ENCODE measurements around the gene ASB14. TPM values are rescaled to one million over a fixed set of nuclear protein-coding genes. Genes with fewer than 3 reads are reported as not detected.
"Not testable (repeated sequence)": the region's sequence is repeated elsewhere in the genome, so short reads cannot be mapped to it uniquely, and the experiment has no call there.

Gene ASB14
- total and polyA plus RNA-seq, 2 donors (not counting 1 experiment from before 2014, with no cell fraction given), result not detected

DNA sequence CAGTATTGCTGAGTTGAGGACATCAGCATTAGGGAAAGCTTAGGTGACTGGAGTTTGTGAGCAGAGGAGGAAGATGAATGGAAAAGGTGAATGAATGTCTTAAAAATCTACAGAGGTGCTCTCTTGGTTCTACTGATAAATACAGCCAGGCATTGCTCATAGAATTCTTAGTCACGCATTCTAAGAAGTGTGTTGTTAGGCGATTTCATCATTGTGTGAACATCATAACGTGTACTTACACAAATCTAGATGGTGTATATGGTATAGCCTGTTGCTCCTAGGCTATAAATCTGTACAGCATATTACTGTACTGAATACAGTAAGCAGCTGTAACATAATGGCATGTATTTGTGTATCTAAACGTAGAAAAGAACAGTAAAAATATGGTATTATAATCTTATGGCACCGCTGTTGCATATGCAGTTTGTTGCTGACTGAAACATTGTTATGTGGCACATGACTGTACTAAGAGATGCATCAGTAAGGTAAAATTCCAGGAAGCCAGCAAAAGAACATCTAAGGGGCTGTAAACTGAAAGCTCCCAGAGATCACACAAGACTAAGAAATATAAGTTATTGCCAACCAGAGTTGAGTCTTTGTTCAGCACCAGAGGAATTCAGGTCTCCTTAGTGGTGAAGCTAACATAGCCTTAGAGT lies 42.9 kb upstream of the ASB14 start:
- Histone ChIP-seq H3K9ac (ENCODE audit: low read length) (no peak overlapping the region), H3K4me3 (ENCODE audit: control extremely low read depth in 1 of 5, extremely low read depth in 1 of 5, insufficient read depth in 1 of 5, low read depth in 2 of 5, low read length in 4 of 5) (no peak overlapping the region), H3K27ac (ENCODE audit: low read length in 2 of 2) (no peak overlapping the region), H3K9me3 (ENCODE audit: control extremely low read depth in 1 of 3, control insufficient read depth in 2 of 3, insufficient read depth in 1 of 3, low read length in 2 of 3) (peaks cover 0 to 2% (median 0%) of the 10 kb centered on the region in 3 donors), H3K4me1 (ENCODE audit: control insufficient read depth in 2 of 2, insufficient read depth in 2 of 2, low read length in 2 of 2) (no peaks in the 10 kb centered on the region), H3K27me3 (replicated peaks in 1 of 4; ENCODE audit: control extremely low read depth in 1 of 4, control insufficient read depth in 3 of 4, insufficient read depth in 4 of 4, low read length in 3 of 4) (no peaks in the 10 kb centered on the region), H3K4me2 (replicated peaks; ENCODE audit: low read depth, low read length, poor library complexity, severe bottlenecking) (no peak overlapping the region), H3K36me3 (replicated peaks in 1 of 2; ENCODE audit: control extremely low read depth in 1 of 2, control insufficient read depth in 1 of 2, extremely low read depth in 1 of 2, insufficient read depth in 2 of 2, low read length in 1 of 2) (no peaks in the 10 kb centered on the region), H4K20me1 (ENCODE audit: control insufficient read depth, insufficient read depth, low read length, poor library complexity, severe bottlenecking) (no peaks in the 10 kb centered on the region), H2AFZ (ENCODE audit: insufficient read depth, low read depth, low read length, poor library complexity, severe bottlenecking) (no peak overlapping the region), H3K79me2 (ENCODE audit: control insufficient read depth, insufficient read depth, low read length) (no peaks in the 10 kb centered on the region)
- Mint-ChIP-seq H3K4me3 (no peak overlapping the region), H3K27ac (no peak overlapping the region), H3K4me1 (no peaks in the 10 kb centered on the region), H3K27me3 (peaks cover 20% of the 10 kb centered on the region), H3K9me3 (ENCODE audit: insufficient read depth) (no peaks in the 10 kb centered on the region)
- CTCF ChIA-PET, result no interaction called here
- no peak for ATAC-seq (ENCODE audit: low read depth)
- POLR2A ChIA-PET, result no interaction called here
- no peak for DNase-seq
- intact Hi-C loops (cut with micrococcal nuclease), result no loop called here
- WGBS (ENCODE audit: insufficient coverage), result 86% methylated on average over 1 of the region's 5 CpGs
- TF ChIP-seq, protein P1, sequence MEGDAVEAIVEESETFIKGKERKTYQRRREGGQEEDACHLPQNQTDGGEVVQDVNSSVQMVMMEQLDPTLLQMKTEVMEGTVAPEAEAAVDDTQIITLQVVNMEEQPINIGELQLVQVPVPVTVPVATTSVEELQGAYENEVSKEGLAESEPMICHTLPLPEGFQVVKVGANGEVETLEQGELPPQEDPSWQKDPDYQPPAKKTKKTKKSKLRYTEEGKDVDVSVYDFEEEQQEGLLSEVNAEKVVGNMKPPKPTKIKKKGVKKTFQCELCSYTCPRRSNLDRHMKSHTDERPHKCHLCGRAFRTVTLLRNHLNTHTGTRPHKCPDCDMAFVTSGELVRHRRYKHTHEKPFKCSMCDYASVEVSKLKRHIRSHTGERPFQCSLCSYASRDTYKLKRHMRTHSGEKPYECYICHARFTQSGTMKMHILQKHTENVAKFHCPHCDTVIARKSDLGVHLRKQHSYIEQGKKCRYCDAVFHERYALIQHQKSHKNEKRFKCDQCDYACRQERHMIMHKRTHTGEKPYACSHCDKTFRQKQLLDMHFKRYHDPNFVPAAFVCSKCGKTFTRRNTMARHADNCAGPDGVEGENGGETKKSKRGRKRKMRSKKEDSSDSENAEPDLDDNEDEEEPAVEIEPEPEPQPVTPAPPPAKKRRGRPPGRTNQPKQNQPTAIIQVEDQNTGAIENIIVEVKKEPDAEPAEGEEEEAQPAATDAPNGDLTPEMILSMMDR (IDR thresholded peaks at IDR 0.05), result no peak

DNA sequence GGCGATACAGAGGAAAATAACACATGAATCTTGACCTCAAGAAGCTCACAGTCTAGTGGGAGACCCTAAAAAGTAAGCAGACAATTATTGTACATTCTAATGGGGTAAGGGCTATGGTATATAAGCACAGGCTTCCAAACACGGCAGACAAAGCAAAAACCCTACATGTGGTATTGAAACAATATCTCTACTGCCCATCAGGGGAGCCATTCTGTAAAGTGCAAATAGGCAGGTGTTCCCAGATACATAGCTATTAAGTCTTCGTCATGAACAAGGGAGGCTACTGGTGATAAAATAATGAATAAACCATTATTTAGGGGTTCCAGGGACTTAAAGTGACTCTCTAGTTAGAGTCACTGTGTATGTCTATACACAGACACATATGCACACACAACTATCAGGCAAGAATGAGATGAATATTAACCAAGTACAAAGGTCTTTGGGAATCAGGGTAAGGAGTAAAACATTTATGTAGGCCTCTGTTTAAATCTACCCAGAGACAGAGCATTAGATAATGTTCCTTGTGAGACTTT lies 38.7 kb upstream of the ASB14 start:
- no peak for ATAC-seq (ENCODE audit: low read depth)
- no peaks in the 10 kb centered on the region for H3K9me3 Mint-ChIP-seq (ENCODE audit: insufficient read depth)

DNA sequence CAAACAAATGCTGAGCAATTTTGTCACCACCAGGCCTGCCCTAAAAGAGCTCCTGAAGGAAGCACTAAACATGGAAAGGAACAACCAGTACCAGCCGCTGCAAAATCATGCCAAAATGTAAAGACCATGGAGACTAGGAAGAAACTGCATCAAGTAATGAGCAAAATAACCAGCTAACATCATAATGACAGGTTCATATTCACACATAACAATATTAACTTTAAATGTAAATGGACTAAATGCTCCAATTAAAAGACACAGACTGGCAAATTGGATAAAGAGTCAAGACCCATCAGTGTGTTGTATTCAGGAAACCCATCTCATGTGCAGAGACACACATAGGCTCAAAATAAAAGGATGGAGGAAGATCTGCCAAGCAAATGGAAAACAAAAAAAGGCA lies 34.0 kb upstream of the ASB14 start:
- H3K4me3 ChIP-seq (ENCODE audit: control extremely low read depth in 1 of 5, extremely low read depth in 1 of 5, insufficient read depth in 1 of 5, low read depth in 2 of 5, low read length in 4 of 5); H3K79me2 ChIP-seq (ENCODE audit: control insufficient read depth, insufficient read depth, low read length); intact Hi-C loops (cut with micrococcal nuclease); H3K4me1 ChIP-seq (ENCODE audit: control insufficient read depth in 2 of 2, insufficient read depth in 2 of 2, low read length in 2 of 2); H3K9ac ChIP-seq (ENCODE audit: low read length); H3K9me3 ChIP-seq (ENCODE audit: control extremely low read depth in 1 of 3, control insufficient read depth in 2 of 3, insufficient read depth in 1 of 3, low read length in 2 of 3); H3K9me3 Mint-ChIP-seq (ENCODE audit: insufficient read depth); H3K36me3 ChIP-seq (replicated peaks in 1 of 2; ENCODE audit: control extremely low read depth in 1 of 2, control insufficient read depth in 1 of 2, extremely low read depth in 1 of 2, insufficient read depth in 2 of 2, low read length in 1 of 2); H3K27me3 ChIP-seq (replicated peaks in 1 of 4; ENCODE audit: control extremely low read depth in 1 of 4, control insufficient read depth in 3 of 4, insufficient read depth in 4 of 4, low read length in 3 of 4); POLR2A ChIA-PET; H3K27ac ChIP-seq (ENCODE audit: low read length in 2 of 2); DNase-seq; H2AFZ ChIP-seq (ENCODE audit: insufficient read depth, low read depth, low read length, poor library complexity, severe bottlenecking); ATAC-seq (ENCODE audit: low read depth); H4K20me1 ChIP-seq (ENCODE audit: control insufficient read depth, insufficient read depth, low read length, poor library complexity, severe bottlenecking); H3K4me3 Mint-ChIP-seq; H3K4me1 Mint-ChIP-seq; H3K27ac Mint-ChIP-seq; CTCF ChIA-PET; H3K4me2 ChIP-seq (replicated peaks; ENCODE audit: low read depth, low read length, poor library complexity, severe bottlenecking): not testable (repeated sequence)
- no CpG with 5 or more reads among the region's 1 CpG for WGBS (ENCODE audit: insufficient coverage)
- H3K27me3 Mint-ChIP-seq, result peaks cover 12% of the 10 kb centered on the region

More for the DNA sequence above, 38.7 kb upstream of the ASB14 start:
- CTCF ChIA-PET, result no interaction called here
- Histone ChIP-seq H2AFZ (ENCODE audit: insufficient read depth, low read depth, low read length, poor library complexity, severe bottlenecking) (no peak overlapping the region), H4K20me1 (ENCODE audit: control insufficient read depth, insufficient read depth, low read length, poor library complexity, severe bottlenecking) (no peaks in the 10 kb centered on the region), H3K4me3 (ENCODE audit: control extremely low read depth in 1 of 5, extremely low read depth in 1 of 5, insufficient read depth in 1 of 5, low read depth in 2 of 5, low read length in 4 of 5) (no peak overlapping the region), H3K27me3 (replicated peaks in 1 of 4; ENCODE audit: control extremely low read depth in 1 of 4, control insufficient read depth in 3 of 4, insufficient read depth in 4 of 4, low read length in 3 of 4) (no peaks in the 10 kb centered on the region), H3K79me2 (ENCODE audit: control insufficient read depth, insufficient read depth, low read length) (no peaks in the 10 kb centered on the region), H3K27ac (ENCODE audit: low read length in 2 of 2) (no peak overlapping the region), H3K9me3 (ENCODE audit: control extremely low read depth in 1 of 3, control insufficient read depth in 2 of 3, insufficient read depth in 1 of 3, low read length in 2 of 3) (no peaks in the 10 kb centered on the region), H3K9ac (ENCODE audit: low read length) (no peak overlapping the region), H3K36me3 (replicated peaks in 1 of 2; ENCODE audit: control extremely low read depth in 1 of 2, control insufficient read depth in 1 of 2, extremely low read depth in 1 of 2, insufficient read depth in 2 of 2, low read length in 1 of 2) (no peaks in the 10 kb centered on the region), H3K4me2 (replicated peaks; ENCODE audit: low read depth, low read length, poor library complexity, severe bottlenecking) (no peak overlapping the region), H3K4me1 (ENCODE audit: control insufficient read depth in 2 of 2, insufficient read depth in 2 of 2, low read length in 2 of 2) (no peaks in the 10 kb centered on the region)
- intact Hi-C loops (cut with micrococcal nuclease), result no loop called here
- no peak for DNase-seq
- H3K4me1 Mint-ChIP-seq, result no peaks in the 10 kb centered on the region
- H3K27me3 Mint-ChIP-seq, result peaks cover 13% of the 10 kb centered on the region
- POLR2A ChIA-PET, result no interaction called here
- TF ChIP-seq EZH2 (IDR thresholded peaks at IDR 0.05; ENCODE audit: borderline replicate concordance, insufficient read depth, low read depth, low read length, poor library complexity, severe bottlenecking), result no peak
- TF ChIP-seq, protein P1 (IDR thresholded peaks at IDR 0.05), result no peak
- no peak overlapping the region for H3K27ac Mint-ChIP-seq
- no peak overlapping the region for H3K4me3 Mint-ChIP-seq
- no CpG with 5 or more reads among the region's 3 CpGs for WGBS (ENCODE audit: insufficient coverage)
